Measurements from ENCODE around the gene NPY1R.

Gene NPY1R

GRCh38 chr4:163335384-163335783 lies 3.0 kb upstream of the NPY1R start:
- H3K4me1 ChIP-seq (ENCODE audit: control insufficient read depth in 1 of 2, insufficient read depth in 1 of 2, low read depth in 1 of 2, low read length in 1 of 2) = no peaks in the 10 kb centered on the region
- no peak for TF ChIP-seq CTCF (IDR thresholded peaks at IDR 0.05)
- peaks cover 81% of the 10 kb centered on the region for H3K27me3 ChIP-seq
- no peaks in the 10 kb centered on the region for H3K9me3 ChIP-seq
- H3K36me3 ChIP-seq = no peaks in the 10 kb centered on the region
- no peak overlapping the region for H3K4me3 ChIP-seq (ENCODE audit: low read depth in 1 of 2, low read length in 1 of 2)
- no peak overlapping the region for H3K27ac ChIP-seq

- Histone ChIP-seq H3K9me3 (no peaks in the 10 kb centered on the region), H3K4me1 (ENCODE audit: control insufficient read depth in 1 of 2, insufficient read depth in 1 of 2, low read depth in 1 of 2, low read length in 1 of 2) (no peaks in the 10 kb centered on the region), H3K36me3 (no peaks in the 10 kb centered on the region), H3K27ac (no peak overlapping the region), H3K27me3 (peaks cover 88% of the 10 kb centered on the region), H3K4me3 (ENCODE audit: low read depth in 1 of 2, low read length in 1 of 2) (no peak overlapping the region)
- TF ChIP-seq CTCF (IDR thresholded peaks at IDR 0.05) = no peak
These were observed 593 bp downstream of the NPY1R start for GRCh38 chr4:163331629-163332376.

GRCh38 chr4:163330916-163331628 lies 1.3 kb downstream of the NPY1R start:
- no peaks in the 10 kb centered on the region for H3K9me3 ChIP-seq
- no peaks in the 10 kb centered on the region for H3K36me3 ChIP-seq
- H3K27ac ChIP-seq = no peak overlapping the region
- H3K27me3 ChIP-seq = peaks cover 88% of the 10 kb centered on the region
- TF ChIP-seq CTCF (IDR thresholded peaks at IDR 0.05) = no peak
- H3K4me3 ChIP-seq (ENCODE audit: low read depth in 1 of 2, low read length in 1 of 2) = no peak overlapping the region
- no peaks in the 10 kb centered on the region for H3K4me1 ChIP-seq (ENCODE audit: control insufficient read depth in 1 of 2, insufficient read depth in 1 of 2, low read depth in 1 of 2, low read length in 1 of 2)

- H3K9me3 ChIP-seq = no peaks in the 10 kb centered on the region
- no peaks in the 10 kb centered on the region for H3K4me1 ChIP-seq (ENCODE audit: control insufficient read depth in 1 of 2, insufficient read depth in 1 of 2, low read depth in 1 of 2, low read length in 1 of 2)
- no peak overlapping the region for H3K4me3 ChIP-seq (ENCODE audit: low read depth in 1 of 2, low read length in 1 of 2)
- H3K27ac ChIP-seq = no peak overlapping the region
- H3K27me3 ChIP-seq = no peaks in the 10 kb centered on the region
- no peaks in the 10 kb centered on the region for H3K36me3 ChIP-seq
- no peak for TF ChIP-seq CTCF (IDR thresholded peaks at IDR 0.05)
These were observed 15.3 kb downstream of the NPY1R start for GRCh38 chr4:163317110-163317509.

- Histone ChIP-seq H3K4me3 (ENCODE audit: low read depth in 1 of 2, low read length in 1 of 2) (no peak overlapping the region), H3K36me3 (no peaks in the 10 kb centered on the region), H3K4me1 (ENCODE audit: control insufficient read depth in 1 of 2, insufficient read depth in 1 of 2, low read depth in 1 of 2, low read length in 1 of 2) (no peaks in the 10 kb centered on the region), H3K27me3 (no peaks in the 10 kb centered on the region), H3K27ac (no peak overlapping the region), H3K9me3 (no peaks in the 10 kb centered on the region)
- no peak for TF ChIP-seq CTCF (IDR thresholded peaks at IDR 0.05)
These were observed 22.9 kb downstream of the NPY1R start for GRCh38 chr4:163309466-163309865.

Measured in neutrophil (primary cell).